Central memory CD8-positive, alpha-beta T cell (primary cell): ENCODE measurements around the gene OMP.

Experiments used
- ATAC-seq: fragments of 150-1000 bp; cut with Tn5 transposase; replicated peaks from 2 replicates; pipeline ENCODE4 v1.10.0; 2022; ENCODE audit warnings: mild to moderate bottlenecking, moderate FRiP score, moderate number of reproducible peaks; ENCODE audit not compliant: poor library complexity, severe bottlenecking; ENCODE audit errors: extremely low read depth
- DNase-seq, 2 donors: peaks; one replicate each; pipeline ENCODE4 v3.0.0; 2021; ENCODE audit warnings: low spot score in 2 of 2
- H3K27ac Mint-ChIP-seq: one replicate; pipeline ENCODE4 v1.8.0; 2022; ENCODE audit warnings: low read depth, mild to moderate bottlenecking, moderate library complexity, mixed read lengths
- H3K27me3 Mint-ChIP-seq: one replicate; pipeline ENCODE4 v1.8.0; 2022; ENCODE audit warnings: mixed read lengths
- H3K36me3 Mint-ChIP-seq: one replicate; pipeline ENCODE4 v1.8.0; 2022; ENCODE audit warnings: mild to moderate bottlenecking, moderate library complexity, mixed read lengths; ENCODE audit not compliant: insufficient read depth
- H3K4me1 Mint-ChIP-seq: one replicate; pipeline ENCODE4 v1.8.0; 2022; ENCODE audit warnings: mixed read lengths
- H3K4me3 Mint-ChIP-seq: one replicate; pipeline ENCODE4 v1.8.0; 2022; ENCODE audit warnings: mild to moderate bottlenecking, moderate library complexity, mixed read lengths
- H3K9me3 Mint-ChIP-seq: one replicate; pipeline ENCODE4 v1.8.0; 2022; ENCODE audit warnings: mixed read lengths

OMP gene

GRCh38 chr11:77084581-77085191, 18.0 kb upstream of the OMP start:
- no peaks in the 10 kb centered on the region for H3K36me3 Mint-ChIP-seq
- ATAC-seq (no peak), DNase-seq (no peak)
- no peaks in the 10 kb centered on the region for H3K27me3 Mint-ChIP-seq
- peaks cover 6% of the 10 kb centered on the region for H3K4me1 Mint-ChIP-seq
- H3K27ac Mint-ChIP-seq = peak overlapping the region; percentile 8
- H3K9me3 Mint-ChIP-seq = no peaks in the 10 kb centered on the region
- H3K4me3 Mint-ChIP-seq = no peak overlapping the region

DNA sequence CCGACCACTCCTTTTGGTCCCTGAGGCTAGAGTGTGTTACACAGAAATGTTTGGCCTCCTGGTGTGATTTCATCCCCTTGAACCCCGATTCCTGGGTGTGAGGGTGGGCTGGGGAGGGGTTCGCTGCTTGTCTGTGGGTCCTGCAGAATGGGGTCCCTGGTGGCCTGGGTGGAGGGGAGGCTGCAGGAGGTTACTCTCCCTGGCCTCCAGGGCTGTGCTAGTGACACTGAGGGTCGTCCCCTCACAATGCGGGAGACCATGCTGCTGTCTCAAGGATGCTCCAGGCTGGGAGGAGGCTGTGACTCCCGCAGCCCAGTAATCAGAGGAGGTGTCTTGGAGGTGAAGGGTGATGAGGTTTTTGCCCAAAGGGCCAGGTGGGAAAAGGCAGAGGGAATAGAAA, 17.0 kb upstream of the OMP start:
- ATAC-seq = no peak
- no peak for DNase-seq
- H3K4me3 Mint-ChIP-seq = no peak overlapping the region
- peaks cover 6% of the 10 kb centered on the region for H3K4me1 Mint-ChIP-seq
- no peaks in the 10 kb centered on the region for H3K9me3 Mint-ChIP-seq
- H3K36me3 Mint-ChIP-seq = peaks cover 1% of the 10 kb centered on the region
- no peak overlapping the region for H3K27ac Mint-ChIP-seq
- no peaks in the 10 kb centered on the region for H3K27me3 Mint-ChIP-seq

DNA sequence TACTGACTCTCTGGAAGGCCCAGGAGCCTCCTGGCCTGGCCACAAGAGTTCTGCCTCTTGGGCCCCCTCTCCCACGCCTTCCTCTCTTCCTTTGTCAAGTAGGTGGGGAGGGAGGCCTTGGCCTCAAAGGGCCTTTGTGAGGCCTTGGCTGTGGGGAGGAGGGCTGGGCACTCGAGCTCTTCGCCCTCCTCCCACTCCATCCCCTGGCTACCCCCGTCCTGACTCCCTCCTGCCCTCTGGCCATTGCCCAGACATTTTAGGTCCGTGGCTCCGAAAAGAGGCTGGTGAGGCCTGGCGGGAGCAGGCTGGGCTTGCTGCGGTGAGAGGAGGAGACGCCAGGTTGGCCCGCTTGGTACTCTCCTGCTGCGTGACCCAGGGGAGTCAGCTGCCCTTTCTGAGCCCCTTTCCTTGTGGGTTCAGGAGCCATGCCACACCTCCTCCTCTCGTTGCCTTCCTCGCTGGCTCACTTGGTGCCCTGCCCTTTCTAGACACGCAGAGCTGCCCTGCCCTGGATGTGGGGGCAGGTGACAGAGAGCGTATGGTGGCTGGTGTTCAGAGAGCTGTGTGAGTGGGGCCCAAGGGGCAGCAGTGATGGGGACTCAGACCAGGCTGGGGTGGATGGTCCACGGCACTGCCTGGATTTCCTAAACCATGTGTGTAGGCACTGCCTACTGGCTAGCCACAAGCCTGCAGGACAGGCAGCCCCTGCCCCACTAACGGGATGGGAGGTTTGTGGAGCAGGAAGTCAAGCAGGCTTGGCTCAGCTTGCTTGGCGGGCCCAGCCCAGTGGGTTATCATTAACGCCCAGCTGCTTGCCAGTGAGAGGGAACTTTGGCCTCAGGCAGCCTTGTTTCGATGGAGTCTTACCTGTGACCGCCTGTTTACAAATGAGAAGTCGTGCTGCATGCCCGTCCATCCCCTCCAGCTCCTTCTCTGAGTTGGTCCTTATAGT, 15.8 kb upstream of the OMP start:
- H3K27ac Mint-ChIP-seq = no peak overlapping the region
- DNase-seq (no peak), ATAC-seq (no peak)
- peaks cover 2% of the 10 kb centered on the region for H3K36me3 Mint-ChIP-seq
- peaks cover 6% of the 10 kb centered on the region for H3K4me1 Mint-ChIP-seq
- no peaks in the 10 kb centered on the region for H3K27me3 Mint-ChIP-seq
- H3K9me3 Mint-ChIP-seq = no peaks in the 10 kb centered on the region
- no peak overlapping the region for H3K4me3 Mint-ChIP-seq

DNA sequence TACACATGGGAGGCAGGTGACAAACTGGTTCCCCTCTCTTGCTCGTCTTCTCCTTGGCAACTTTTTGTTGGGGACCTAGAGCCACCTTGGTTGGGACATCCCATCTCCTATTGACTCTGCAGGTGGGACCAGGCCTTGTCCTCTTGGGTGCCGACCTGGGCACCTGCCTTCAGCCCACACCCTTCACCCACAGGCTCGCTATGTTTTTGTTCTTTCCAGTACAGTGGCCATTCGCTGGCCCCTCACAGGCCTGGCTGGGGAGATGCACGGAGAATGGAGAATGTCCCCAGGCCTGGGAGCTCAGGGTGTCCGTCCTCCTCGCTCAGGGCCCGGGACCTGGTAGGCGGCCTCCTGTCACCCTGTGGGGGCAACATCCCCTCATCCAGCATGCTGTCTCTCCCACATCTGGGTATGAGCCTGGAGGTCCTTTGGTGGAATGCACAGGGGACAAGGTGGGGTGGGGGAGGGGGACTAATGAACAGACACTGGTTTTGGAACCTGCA, 14.9 kb upstream of the OMP start:
- Mint-ChIP-seq H3K27ac (peak overlapping the region; percentile 10), H3K27me3 (no peaks in the 10 kb centered on the region), H3K4me3 (no peak overlapping the region), H3K9me3 (no peaks in the 10 kb centered on the region), H3K36me3 (peaks cover 3% of the 10 kb centered on the region), H3K4me1 (peaks cover 2% of the 10 kb centered on the region)
- ATAC-seq (no peak), DNase-seq (no peak)

GRCh38 chr11:77088236-77089003, 14.2 kb upstream of the OMP start:
- H3K36me3 Mint-ChIP-seq = peaks cover 3% of the 10 kb centered on the region
- no peak overlapping the region for H3K4me3 Mint-ChIP-seq
- ATAC-seq (no peak), DNase-seq (no peak)
- no peaks in the 10 kb centered on the region for H3K4me1 Mint-ChIP-seq
- H3K27ac Mint-ChIP-seq = peak overlapping the region; percentile 10
- H3K9me3 Mint-ChIP-seq = no peaks in the 10 kb centered on the region
- H3K27me3 Mint-ChIP-seq = no peaks in the 10 kb centered on the region

GRCh38 chr11:77089004-77089545, 13.6 kb upstream of the OMP start:
- DNase-seq = no peak
- Mint-ChIP-seq H3K4me1 (no peaks in the 10 kb centered on the region), H3K36me3 (peaks cover 3% of the 10 kb centered on the region), H3K4me3 (no peak overlapping the region), H3K27me3 (no peaks in the 10 kb centered on the region), H3K27ac (no peak overlapping the region), H3K9me3 (no peaks in the 10 kb centered on the region)
- no peak for ATAC-seq

GRCh38 chr11:77090046-77090372, 12.6 kb upstream of the OMP start:
- DNase-seq (no peak), ATAC-seq (no peak)
- peaks cover 3% of the 10 kb centered on the region for H3K36me3 Mint-ChIP-seq
- no peak overlapping the region for H3K4me3 Mint-ChIP-seq
- no peak overlapping the region for H3K27ac Mint-ChIP-seq
- H3K27me3 Mint-ChIP-seq = no peaks in the 10 kb centered on the region
- H3K4me1 Mint-ChIP-seq = no peaks in the 10 kb centered on the region
- H3K9me3 Mint-ChIP-seq = no peaks in the 10 kb centered on the region

DNA sequence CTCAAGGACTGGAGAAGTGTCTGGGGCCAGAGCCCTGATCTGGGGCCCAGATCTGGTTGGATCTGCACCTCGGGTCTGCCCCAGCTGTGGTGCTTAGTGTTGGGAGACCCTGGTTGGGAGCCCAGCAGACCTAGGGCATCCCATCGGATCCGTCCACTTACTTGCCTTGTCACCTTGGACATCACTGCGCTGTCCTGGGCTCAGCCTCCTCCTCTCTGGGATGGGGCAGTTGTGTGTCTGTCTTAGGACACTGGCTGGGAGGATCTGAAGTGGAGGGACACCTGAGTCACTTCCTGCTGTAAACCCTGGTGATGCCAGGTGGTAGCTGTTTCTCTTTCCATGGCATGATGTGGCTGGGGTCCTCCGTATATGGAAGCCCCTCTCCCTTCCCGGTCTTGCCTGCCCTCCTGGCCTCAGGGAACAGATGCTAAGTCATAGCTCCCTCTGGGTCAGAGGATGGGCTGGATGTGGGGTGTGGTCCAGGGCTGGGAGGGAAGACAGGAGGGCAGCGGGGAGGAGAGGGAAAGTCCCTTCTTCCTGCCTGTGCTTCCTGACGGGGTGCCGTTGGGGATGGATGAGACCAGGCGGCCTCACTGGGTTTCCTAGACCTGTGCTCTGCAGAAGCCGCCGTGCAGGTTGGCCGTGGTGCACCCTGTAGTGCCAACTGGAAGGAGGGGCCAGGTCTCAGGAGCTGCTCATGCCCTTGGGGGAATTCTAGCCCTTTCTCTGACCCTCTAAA, 12.1 kb upstream of the OMP start:
- Mint-ChIP-seq H3K27ac (no peak overlapping the region), H3K4me1 (no peaks in the 10 kb centered on the region), H3K27me3 (no peaks in the 10 kb centered on the region), H3K9me3 (no peaks in the 10 kb centered on the region), H3K36me3 (peaks cover 3% of the 10 kb centered on the region), H3K4me3 (no peak overlapping the region)
- ATAC-seq (no peak), DNase-seq (no peak)

GRCh38 chr11:77091146-77091940, 11.3 kb upstream of the OMP start:
- H3K27ac Mint-ChIP-seq = no peak overlapping the region

DNA sequence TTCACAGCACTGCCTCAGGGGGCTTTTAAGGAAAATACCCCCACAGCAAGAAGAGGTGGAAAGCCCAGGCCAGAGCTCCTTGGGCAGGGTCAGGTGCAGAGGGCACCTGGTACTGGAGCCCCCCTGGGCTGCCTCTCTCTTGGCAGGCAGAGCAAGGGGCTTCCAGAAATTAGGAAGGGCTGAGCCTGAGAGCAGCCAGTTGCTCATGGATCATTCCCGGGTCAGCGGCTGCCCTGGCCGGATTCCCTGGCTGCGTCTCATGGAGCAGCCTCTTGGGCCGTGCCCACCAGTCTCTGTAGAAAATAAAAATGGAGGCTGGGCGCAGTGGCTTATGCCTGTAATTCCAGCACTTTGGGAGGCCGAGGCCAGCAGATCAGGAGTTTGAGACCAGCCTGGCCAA, 10.3 kb upstream of the OMP start:
- ATAC-seq (no peak), DNase-seq (no peak)
- Mint-ChIP-seq H3K27ac (no peak overlapping the region), H3K36me3 (peaks cover 3% of the 10 kb centered on the region), H3K9me3 (no peaks in the 10 kb centered on the region), H3K4me1 (no peaks in the 10 kb centered on the region), H3K27me3 (no peaks in the 10 kb centered on the region), H3K4me3 (no peak overlapping the region)

More at GRCh38 chr11:77091146-77091940, 11.3 kb upstream of the OMP start:
- Mint-ChIP-seq H3K4me1 (no peaks in the 10 kb centered on the region), H3K9me3 (no peaks in the 10 kb centered on the region), H3K4me3 (no peak overlapping the region), H3K27me3 (no peaks in the 10 kb centered on the region), H3K36me3 (peaks cover 3% of the 10 kb centered on the region)
- DNase-seq (peak; percentile 60 to 70), ATAC-seq (peak; percentile 86)

DNA sequence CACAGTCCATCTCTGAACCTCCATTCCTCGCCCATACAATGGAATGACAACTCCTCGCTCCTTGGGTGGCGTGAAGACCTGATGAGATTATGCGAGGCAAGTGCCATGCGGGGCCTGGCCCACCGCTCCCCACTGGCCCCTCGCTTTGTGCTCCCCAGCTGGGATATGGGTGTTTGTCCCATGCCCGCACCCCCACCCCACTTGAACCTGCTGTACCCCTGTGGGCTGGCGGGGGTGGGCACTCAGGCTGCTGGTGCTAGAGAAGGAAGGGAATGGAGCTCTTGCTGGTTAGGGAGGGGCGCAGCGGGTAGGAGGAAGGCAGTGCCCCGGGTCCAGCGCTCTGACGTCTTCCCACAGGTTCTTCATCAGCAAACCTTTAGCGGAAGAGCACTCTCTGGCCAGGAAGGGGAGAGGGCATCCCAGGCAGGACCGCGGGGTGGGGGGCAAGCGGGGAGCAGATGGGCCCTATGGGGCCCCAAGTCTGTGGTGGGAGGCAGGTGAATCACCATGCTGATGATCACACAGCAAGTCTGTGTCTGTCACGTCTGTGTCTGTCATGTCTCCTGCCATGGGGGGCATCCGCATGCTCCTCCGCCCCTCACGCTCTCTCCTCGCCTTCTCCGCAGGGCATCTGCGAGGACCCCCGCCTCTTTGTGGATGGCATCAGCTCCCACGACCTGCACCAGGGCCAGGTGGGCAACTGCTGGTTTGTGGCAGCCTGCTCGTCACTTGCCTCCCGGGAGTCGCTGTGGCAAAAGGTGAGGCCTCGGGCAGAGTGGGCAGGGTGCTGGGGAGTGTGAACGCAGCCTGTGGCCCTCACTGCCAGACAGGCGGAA, 9.4 kb upstream of the OMP start:
- no peaks in the 10 kb centered on the region for H3K27me3 Mint-ChIP-seq

More for the DNA sequence above, 9.4 kb upstream of the OMP start:
- Mint-ChIP-seq H3K4me3 (no peak overlapping the region), H3K4me1 (no peaks in the 10 kb centered on the region), H3K27ac (no peak overlapping the region), H3K9me3 (no peaks in the 10 kb centered on the region), H3K36me3 (peaks cover 3% of the 10 kb centered on the region)
- DNase-seq (no peak), ATAC-seq (no peak)
